ENCODE results near the gene PTGES3L. TPM values are rescaled to one million over a fixed set of nuclear protein-coding genes. Genes with fewer than 3 reads are reported as not detected.
A peak's percentile ranks its signal among the peaks of the same experiment; 100 is the strongest.
"Not testable (repeated sequence)": the region's sequence is repeated elsewhere in the genome, so short reads cannot be mapped to it uniquely, and the experiment has no call there.

PTGES3L gene
- total RNA-seq, 1 donor, result 3.0 TPM

GRCh38 chr17:42985225-42985624 is 5.3 kb upstream of the PTGES3L start:
- DNase-seq (ENCODE audit: low read depth in 2 of 3, low spot score in 2 of 3), result peak in 2 of 3 donors; percentile 50 to 66

- no peak for DNase-seq (ENCODE audit: low read depth in 2 of 3, low spot score in 2 of 3)
Measured at GRCh38 chr17:42982266-42982665, 2.4 kb upstream of the PTGES3L start.

- DNase-seq (ENCODE audit: low read depth in 2 of 3, low spot score in 2 of 3), result peak in 2 of 3 donors; percentile 54 to 68
Measured at GRCh38 chr17:42980766-42981397, 1.0 kb upstream of the PTGES3L start.

DNA sequence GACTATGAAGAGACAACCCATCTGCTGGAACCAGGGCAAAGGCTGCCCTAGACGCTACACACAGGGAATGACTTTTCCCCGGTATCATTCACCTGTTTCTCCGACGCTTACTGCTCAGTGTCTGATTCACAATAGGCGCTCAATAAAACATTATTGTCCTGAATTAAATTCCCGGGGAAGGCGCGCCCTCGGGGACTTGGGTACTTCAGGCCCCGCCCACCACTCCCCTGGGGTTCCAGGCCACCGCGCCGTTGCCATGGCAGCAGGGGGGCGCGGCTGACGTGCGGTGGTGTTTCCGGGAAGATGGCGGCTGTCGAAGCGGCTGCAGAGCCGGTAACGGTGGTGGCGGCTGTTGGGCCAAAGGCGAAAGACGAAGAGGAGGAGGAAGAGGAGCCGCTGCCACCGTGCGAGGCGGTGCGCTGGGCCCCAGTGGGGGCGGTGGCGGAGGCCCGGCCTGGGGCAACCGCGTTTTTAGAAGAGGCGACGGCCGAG is 440 bp upstream of the PTGES3L start, which contains the start of gene RUNDC1:
Gene RUNDC1 (plus strand): TSS at position 292 of the 492 bp plus-strand sequence. CDS start 12 bp downstream, at position 304.
- peak; percentile 79 to 91 (median 87) for DNase-seq (ENCODE audit: low read depth in 2 of 3, low spot score in 2 of 3)

DNA sequence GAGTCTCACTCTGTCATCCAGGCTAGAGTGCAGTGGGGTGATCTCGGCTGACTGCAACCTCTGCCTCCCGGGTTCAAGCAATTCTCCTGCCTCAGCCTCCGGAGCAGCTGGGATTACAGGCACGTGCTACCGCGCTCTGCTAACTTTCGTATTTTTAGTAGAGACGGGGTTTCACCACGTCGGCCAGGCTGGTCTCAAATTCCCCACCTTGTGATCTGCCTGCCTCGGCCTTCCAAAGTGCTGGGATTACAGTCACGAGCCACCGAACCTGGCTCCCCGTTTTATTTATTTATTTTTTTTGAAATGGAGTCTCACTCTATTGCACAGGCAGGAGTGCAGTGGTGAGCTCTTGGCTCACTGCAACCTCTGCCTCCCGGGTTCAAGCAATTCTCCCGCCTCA is 4.2 kb downstream of the PTGES3L start:
- DNase-seq (ENCODE audit: low read depth in 2 of 3, low spot score in 2 of 3), result not testable (repeated sequence)

DNA sequence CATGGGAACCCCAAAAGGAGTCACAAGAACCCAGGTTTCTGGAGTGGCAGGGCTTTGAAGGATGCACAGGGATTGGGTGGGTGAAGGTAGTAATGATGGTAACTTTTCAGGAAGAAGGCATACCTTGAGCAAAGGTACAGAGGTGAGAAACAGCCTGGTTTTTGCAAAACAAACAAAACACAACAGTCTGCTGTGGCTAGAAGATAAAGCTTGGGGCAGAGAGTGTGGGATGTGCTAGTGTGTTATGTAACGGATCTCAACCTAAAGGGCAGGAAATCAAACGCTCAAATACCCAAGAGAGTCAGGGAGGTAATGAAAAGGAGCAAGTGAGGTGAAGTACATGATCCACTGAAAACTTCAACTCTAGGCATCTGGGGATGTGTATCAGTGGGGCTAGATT is 4.6 kb downstream of the PTGES3L start:
- no peak for DNase-seq (ENCODE audit: low read depth in 2 of 3, low spot score in 2 of 3)

DNA sequence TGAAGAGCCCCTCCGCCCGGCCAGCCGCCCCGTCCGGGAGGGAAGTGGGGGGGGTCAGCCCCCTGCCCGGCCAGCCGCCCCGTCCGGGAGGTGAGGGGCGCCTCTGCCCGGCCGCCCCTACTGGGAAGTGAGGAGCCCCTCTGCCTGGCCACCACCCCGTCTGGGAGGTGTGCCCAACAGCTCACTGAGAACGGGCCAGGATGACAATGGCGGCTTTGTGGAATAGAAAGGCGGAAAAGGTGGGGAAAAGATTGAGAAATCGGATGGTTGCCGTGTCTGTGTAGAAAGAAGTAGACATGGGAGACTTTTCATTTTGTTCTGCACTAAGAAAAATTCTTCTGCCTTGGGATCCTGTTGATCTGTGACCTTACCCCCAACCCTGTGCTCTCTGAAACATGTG is 6.6 kb downstream of the PTGES3L start:
- DNase-seq (ENCODE audit: low read depth in 2 of 3, low spot score in 2 of 3), result not testable (repeated sequence)

GRCh38 chr17:42971589-42971988 is 8.3 kb downstream of the PTGES3L start:
- DNase-seq (ENCODE audit: low read depth in 2 of 3, low spot score in 2 of 3), result no peak

- DNase-seq (ENCODE audit: low read depth in 2 of 3, low spot score in 2 of 3), result no peak
Measured at GRCh38 chr17:42969001-42969581, 10.8 kb downstream of the PTGES3L start.

DNA sequence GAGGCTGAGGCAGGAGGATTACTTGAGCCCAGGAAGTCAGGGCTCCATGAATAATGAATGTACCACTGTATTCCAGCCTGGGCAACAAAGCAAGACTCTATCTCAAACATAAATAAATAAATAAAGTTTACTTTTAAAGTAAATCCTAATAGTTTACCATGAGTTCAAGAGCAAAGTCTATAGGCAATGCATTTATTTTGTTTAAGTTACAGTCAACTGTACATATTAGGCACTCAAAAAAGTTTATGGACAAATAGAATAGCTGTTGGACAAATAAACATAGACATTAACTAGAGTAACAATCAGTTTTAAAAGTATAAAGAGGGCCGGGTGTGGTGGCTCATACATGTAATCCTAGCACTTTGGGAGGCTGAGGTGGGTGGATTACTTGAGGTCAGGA is 12.0 kb downstream of the PTGES3L start:
- DNase-seq (ENCODE audit: low read depth in 2 of 3, low spot score in 2 of 3), result no peak

- DNase-seq (ENCODE audit: low read depth in 2 of 3, low spot score in 2 of 3), result peak; percentile 83 to 94 (median 93)
Measured at GRCh38 chr17:42964161-42964932, 15.5 kb downstream of the PTGES3L start, which contains the start of gene AARSD1. Gene AARSD1 (minus strand): TSS chr17:42964454. CDS start chr17:42964440, 14 bp downstream.

DNA sequence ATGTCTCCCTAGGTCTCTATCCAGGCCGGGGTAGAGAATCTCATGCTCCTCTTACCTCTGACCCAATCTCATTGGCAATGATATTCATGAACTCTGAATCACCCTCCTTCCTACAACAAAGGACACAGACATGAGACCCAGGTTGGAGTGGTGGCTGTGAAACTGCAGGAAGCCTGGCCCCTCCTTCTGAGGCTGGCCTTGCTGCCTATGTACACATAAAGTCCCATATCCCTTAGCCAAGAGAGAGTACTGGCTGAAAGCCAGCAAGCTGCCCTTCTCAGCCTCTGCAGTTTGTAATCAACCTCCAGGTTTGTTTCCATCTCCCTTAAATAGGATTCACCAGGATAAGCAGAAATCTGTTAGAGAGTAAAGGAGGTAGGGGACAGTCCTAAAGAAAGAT is 26.2 kb downstream of the PTGES3L start:
- no peak for DNase-seq (ENCODE audit: low read depth in 2 of 3, low spot score in 2 of 3)

DNA sequence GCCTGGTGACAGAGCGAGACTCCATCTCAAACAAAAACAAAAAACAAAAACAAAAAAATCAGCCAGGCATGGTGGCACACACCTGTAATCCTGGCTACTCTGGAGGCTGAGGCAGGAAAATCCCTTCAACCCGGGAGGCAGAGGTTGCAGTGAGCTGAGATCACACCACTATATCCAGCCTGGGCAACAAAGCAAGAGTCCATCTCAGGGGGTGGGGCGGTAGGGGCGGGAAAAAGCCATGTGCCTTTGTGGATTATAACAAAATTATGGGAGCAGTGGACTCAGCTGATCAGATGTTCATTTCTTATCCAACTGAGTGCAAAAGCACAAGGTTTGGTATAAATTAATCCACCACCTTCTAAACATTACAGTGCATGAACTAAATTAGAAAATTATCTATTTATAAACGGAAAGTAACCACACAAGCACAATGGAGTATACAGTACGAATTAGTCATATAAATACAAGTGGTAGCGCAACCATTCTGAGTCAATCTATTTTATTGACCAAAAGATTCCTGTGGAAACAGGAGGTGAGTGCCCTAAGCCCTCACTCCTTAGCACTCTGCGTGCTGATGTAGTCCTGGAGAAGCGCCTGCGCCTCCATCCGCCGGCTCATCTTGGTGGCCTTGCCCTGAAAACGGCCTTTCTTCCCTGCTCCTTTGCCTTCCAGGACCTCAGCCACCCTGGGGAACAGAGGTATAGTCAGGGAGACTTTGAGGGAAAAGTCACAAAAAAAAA is 29.7 kb downstream of the PTGES3L start:
- DNase-seq (ENCODE audit: low read depth in 2 of 3, low spot score in 2 of 3), result no peak

DNA sequence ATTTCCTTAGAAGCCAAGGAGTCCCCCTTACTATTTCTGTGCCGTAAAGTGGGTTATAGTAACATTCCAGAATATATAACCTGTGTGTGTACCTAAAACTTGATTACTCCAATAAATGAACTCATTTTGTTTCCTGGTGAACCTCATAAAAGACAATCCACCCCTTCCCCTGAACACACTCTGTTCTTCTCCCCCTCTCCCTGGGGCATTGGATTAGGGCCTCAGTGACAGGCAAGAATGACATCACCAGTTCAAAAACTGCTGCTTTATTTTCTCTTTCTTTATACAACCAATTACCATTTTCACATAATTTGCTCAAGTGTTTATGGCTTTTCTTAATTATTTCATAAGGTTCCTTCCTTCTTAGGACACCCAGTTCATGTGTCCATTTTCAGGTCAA is 33.1 kb downstream of the PTGES3L start:
- no peak for DNase-seq (ENCODE audit: low read depth in 2 of 3, low spot score in 2 of 3)

DNA sequence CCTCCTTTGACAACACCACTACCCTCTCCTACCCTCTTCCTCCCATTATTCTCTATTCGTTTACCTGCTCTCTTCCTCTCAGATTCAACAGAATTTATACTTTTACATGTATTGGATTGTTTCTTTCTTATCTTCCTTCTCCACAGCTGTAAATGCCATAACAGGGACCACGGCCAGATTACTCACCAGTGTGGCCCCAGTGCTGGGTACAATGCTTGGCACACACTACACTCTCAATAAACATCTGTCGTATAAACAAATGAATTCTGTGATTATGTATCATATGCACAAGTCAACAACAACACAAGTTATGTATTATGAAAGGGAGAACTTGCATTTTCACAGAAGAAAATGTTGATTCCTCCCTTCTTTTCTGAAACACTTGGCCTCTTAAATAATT is 35.7 kb downstream of the PTGES3L start:
- no peak for DNase-seq (ENCODE audit: low read depth in 2 of 3, low spot score in 2 of 3)

DNA sequence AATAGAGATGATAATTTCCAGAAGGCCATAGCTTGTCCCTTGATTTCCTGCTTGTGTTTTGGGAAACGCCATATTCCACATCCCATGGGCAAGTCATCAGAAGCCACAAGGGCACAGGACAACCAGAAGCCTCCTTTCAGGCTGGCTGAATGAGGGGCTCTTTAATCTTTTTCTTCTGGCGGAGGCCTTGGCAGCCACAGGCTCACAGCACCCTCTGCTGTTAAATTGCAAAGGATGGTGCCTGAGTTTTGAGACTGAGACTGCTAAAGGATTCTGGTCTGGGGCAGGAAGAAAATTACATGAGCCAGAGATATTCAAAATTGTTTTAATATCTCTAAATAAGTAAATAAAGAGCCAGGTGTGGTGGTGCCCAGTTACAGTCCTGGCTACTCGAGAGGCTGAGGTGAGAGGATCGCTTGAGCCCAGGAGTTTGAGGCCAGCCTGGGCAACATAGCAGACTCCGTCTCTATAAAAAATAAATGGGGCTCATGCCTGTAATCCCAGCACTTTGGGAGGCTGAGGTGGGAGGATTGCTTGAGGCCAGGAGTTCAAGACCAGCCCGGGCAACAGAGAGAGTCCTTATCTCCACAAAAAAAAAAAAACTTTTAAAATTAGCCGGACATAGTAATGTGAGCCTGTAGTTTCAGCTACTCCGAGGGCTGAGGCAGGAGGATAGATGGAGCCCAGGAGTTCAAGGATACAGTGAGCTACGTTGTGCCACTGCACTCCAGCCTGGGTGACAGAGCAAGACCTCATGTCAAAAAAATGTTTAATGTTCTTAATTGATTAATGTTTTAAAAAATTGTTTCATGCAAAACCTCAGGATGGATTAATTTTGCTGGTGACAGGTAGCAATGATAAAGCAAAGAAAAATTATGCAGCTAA is 41.9 kb downstream of the PTGES3L start:
- peak in 2 of 3 donors; percentile 60 to 83 for DNase-seq (ENCODE audit: low read depth in 2 of 3, low spot score in 2 of 3)

GRCh38 chr17:42929497-42929844 is 50.4 kb downstream of the PTGES3L start:
- DNase-seq (ENCODE audit: low read depth in 2 of 3, low spot score in 2 of 3), result no peak

- DNase-seq (ENCODE audit: low read depth in 2 of 3, low spot score in 2 of 3), result peak in 2 of 3 donors; percentile 91 to 96
Measured at GRCh38 chr17:42928714-42929496, 51.0 kb downstream of the PTGES3L start.

DNA sequence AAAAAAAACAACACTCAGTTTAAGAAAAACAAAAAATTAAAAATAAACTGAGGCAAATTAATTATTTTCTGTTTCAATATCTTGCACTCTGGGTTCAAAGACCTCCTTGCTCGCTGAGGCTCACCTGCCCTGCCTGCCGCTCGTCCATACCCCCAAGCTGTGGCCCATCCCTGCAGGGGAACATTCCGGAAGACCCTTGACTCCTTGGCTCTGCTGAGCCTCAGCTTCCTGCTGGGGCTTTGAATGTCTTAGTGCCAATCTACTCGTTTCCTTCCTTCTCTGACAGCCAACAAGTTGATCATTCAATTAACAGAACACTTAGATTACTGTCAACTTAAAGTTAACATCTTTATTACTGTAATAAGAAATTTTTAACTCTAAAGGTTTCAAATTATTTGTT is 55.0 kb downstream of the PTGES3L start:
- DNase-seq (ENCODE audit: low read depth in 2 of 3, low spot score in 2 of 3), result peak in 1 of 3 donors; percentile 10
